Measurements from ENCODE around the gene PCCA. TPM values are rescaled to one million over a fixed set of nuclear protein-coding genes. Genes with fewer than 3 reads are reported as not detected.

PCCA gene
- total and polyA plus RNA-seq, 2 donors (not counting 1 experiment from before 2014, with no cell fraction given) = 4.8 to 17.4 TPM

DNA sequence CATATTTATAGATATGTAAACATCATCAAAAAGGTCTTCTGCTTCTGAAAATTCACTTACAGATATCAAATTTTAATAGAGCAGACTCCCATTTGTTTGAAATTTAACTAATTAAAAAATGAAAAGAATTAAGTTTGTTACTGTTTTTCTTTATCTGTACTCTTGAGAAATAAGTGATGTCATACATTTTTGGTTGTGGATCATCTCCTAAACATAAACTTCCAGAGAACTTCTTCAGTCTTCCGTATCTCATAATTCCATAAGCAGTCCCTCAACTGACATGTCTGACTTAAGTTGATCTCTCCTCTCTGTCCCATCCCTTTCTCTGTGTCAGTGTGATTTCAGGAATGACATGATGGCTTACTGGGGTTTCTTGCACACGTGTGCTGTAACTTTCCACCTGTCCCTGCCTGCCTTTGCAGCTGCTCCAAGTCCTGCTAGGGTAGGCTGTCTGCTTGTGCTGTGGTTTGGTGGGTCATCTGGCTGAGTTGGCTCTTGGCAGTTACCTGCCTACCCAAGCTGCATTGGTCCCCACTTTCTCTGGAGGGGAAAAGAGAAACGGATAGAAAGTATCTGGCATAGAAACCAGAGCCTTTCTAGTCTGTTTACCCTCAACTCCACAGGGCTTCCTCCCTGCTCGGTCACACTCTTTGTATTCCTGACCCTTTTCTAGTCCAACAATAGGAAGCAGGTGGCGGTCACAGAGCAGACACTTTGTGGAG is 372.6 kb downstream of the PCCA start:
- ATAC-seq (ENCODE audit: low read depth) (no peak), DNase-seq (no peak)
- H3K36me3 ChIP-seq (replicated peaks in 1 of 2; ENCODE audit: control extremely low read depth in 1 of 2, control insufficient read depth in 1 of 2, extremely low read depth in 1 of 2, insufficient read depth in 2 of 2, low read length in 1 of 2) = no peaks in the 10 kb centered on the region
- no peak overlapping the region for H2AFZ ChIP-seq (ENCODE audit: insufficient read depth, low read depth, low read length, poor library complexity, severe bottlenecking)
- H4K20me1 ChIP-seq (ENCODE audit: control insufficient read depth, insufficient read depth, low read length, poor library complexity, severe bottlenecking) = no peaks in the 10 kb centered on the region
- no peak overlapping the region for H3K4me2 ChIP-seq (replicated peaks; ENCODE audit: low read depth, low read length, poor library complexity, severe bottlenecking)
- H3K4me1 ChIP-seq (ENCODE audit: control insufficient read depth in 2 of 2, insufficient read depth in 2 of 2, low read length in 2 of 2) = no peaks in the 10 kb centered on the region
- no peaks in the 10 kb centered on the region for H3K27me3 ChIP-seq (replicated peaks in 1 of 4; ENCODE audit: control extremely low read depth in 1 of 4, control insufficient read depth in 3 of 4, insufficient read depth in 4 of 4, low read length in 3 of 4)
- Mint-ChIP-seq H3K4me1 (no peaks in the 10 kb centered on the region), H3K27me3 (no peaks in the 10 kb centered on the region), H3K27ac (no peak overlapping the region), H3K9me3 (ENCODE audit: insufficient read depth) (no peaks in the 10 kb centered on the region), H3K4me3 (no peak overlapping the region)
- no peak overlapping the region for H3K27ac ChIP-seq (ENCODE audit: low read length in 2 of 2)
- TF ChIP-seq EZH2 (IDR thresholded peaks at IDR 0.05; ENCODE audit: borderline replicate concordance, insufficient read depth, low read depth, low read length, poor library complexity, severe bottlenecking) (no peak), CTCF (IDR thresholded peaks at IDR 0.05) (no peak)
- no peak overlapping the region for H3K4me3 ChIP-seq (ENCODE audit: control extremely low read depth in 1 of 5, extremely low read depth in 1 of 5, insufficient read depth in 1 of 5, low read depth in 2 of 5, low read length in 4 of 5)
- H3K79me2 ChIP-seq (ENCODE audit: control insufficient read depth, insufficient read depth, low read length) = no peaks in the 10 kb centered on the region
- 100% methylated on average over 1 of the region's 5 CpGs for WGBS (ENCODE audit: insufficient coverage)
- peaks cover 0 to 8% (median 4%) of the 10 kb centered on the region in 3 donors for H3K9me3 ChIP-seq (ENCODE audit: control extremely low read depth in 1 of 3, control insufficient read depth in 2 of 3, insufficient read depth in 1 of 3, low read length in 2 of 3)
- CTCF ChIA-PET = no interaction called here
- POLR2A ChIA-PET = no interaction called here
- intact Hi-C loops (cut with micrococcal nuclease) = no loop called here
- no peak overlapping the region for H3K9ac ChIP-seq (ENCODE audit: low read length)

DNA sequence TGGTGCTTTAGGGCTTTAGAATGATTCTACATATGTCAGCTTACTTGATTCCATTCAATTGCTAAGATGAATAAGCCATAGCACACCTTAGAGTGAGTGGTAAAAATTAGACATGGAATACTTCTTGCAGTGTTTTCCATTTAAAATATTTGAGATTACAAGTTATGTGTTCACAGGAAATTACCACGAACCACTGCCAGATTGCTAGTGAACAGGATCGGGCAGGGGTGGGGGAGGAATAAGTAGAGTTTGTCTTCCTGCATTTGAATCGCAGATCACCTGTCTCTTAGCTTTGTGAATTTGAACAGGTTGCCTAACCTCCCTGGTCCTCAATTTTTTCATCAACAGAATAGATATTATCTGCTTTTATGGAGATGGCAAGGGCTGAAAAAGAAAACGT is 375.1 kb downstream of the PCCA start:
- WGBS (ENCODE audit: insufficient coverage) = 93% methylated on average over 2 of the region's 4 CpGs

More for the DNA sequence above, 375.1 kb downstream of the PCCA start:
- no peaks in the 10 kb centered on the region for H3K27me3 Mint-ChIP-seq
- Histone ChIP-seq H3K79me2 (ENCODE audit: control insufficient read depth, insufficient read depth, low read length) (no peaks in the 10 kb centered on the region), H2AFZ (ENCODE audit: insufficient read depth, low read depth, low read length, poor library complexity, severe bottlenecking) (no peak overlapping the region), H3K36me3 (replicated peaks in 1 of 2; ENCODE audit: control extremely low read depth in 1 of 2, control insufficient read depth in 1 of 2, extremely low read depth in 1 of 2, insufficient read depth in 2 of 2, low read length in 1 of 2) (no peaks in the 10 kb centered on the region), H3K27me3 (replicated peaks in 1 of 4; ENCODE audit: control extremely low read depth in 1 of 4, control insufficient read depth in 3 of 4, insufficient read depth in 4 of 4, low read length in 3 of 4) (no peaks in the 10 kb centered on the region), H3K27ac (ENCODE audit: low read length in 2 of 2) (no peak overlapping the region), H3K4me1 (ENCODE audit: control insufficient read depth in 2 of 2, insufficient read depth in 2 of 2, low read length in 2 of 2) (no peaks in the 10 kb centered on the region), H3K4me3 (ENCODE audit: control extremely low read depth in 1 of 5, extremely low read depth in 1 of 5, insufficient read depth in 1 of 5, low read depth in 2 of 5, low read length in 4 of 5) (no peak overlapping the region), H3K9me3 (ENCODE audit: control extremely low read depth in 1 of 3, control insufficient read depth in 2 of 3, insufficient read depth in 1 of 3, low read length in 2 of 3) (peaks cover 0 to 5% (median 4%) of the 10 kb centered on the region in 3 donors), H4K20me1 (ENCODE audit: control insufficient read depth, insufficient read depth, low read length, poor library complexity, severe bottlenecking) (no peaks in the 10 kb centered on the region), H3K9ac (ENCODE audit: low read length) (no peak overlapping the region), H3K4me2 (replicated peaks; ENCODE audit: low read depth, low read length, poor library complexity, severe bottlenecking) (no peak overlapping the region)
- no peaks in the 10 kb centered on the region for H3K9me3 Mint-ChIP-seq (ENCODE audit: insufficient read depth)
- intact Hi-C loops (cut with micrococcal nuclease) = no loop called here
- ChIA-PET POLR2A (no interaction called here), CTCF (no interaction called here)
- no peak overlapping the region for H3K27ac Mint-ChIP-seq
- DNase-seq (no peak), ATAC-seq (ENCODE audit: low read depth) (no peak)
- H3K4me1 Mint-ChIP-seq = no peaks in the 10 kb centered on the region
- TF ChIP-seq EZH2 (IDR thresholded peaks at IDR 0.05; ENCODE audit: borderline replicate concordance, insufficient read depth, low read depth, low read length, poor library complexity, severe bottlenecking) = no peak
- TF ChIP-seq CTCF (IDR thresholded peaks at IDR 0.05) = no peak
- no peak overlapping the region for H3K4me3 Mint-ChIP-seq
